Stimulated activated CD8-positive, alpha-beta memory T cell treated with anti-CD3 and anti-CD28 coated beads, Interleukin-12 subunit alpha, Interleukin-12 subunit beta, amount 100 ng/mL, for 24 hours (primary cell): ENCODE data around the gene PAM16.

Experiments
- DNase-seq: peaks from one replicate; pipeline ENCODE4 v3.0.0-alpha.2; 2020; ENCODE audit errors: extremely low read depth

The PAM16 gene

DNA sequence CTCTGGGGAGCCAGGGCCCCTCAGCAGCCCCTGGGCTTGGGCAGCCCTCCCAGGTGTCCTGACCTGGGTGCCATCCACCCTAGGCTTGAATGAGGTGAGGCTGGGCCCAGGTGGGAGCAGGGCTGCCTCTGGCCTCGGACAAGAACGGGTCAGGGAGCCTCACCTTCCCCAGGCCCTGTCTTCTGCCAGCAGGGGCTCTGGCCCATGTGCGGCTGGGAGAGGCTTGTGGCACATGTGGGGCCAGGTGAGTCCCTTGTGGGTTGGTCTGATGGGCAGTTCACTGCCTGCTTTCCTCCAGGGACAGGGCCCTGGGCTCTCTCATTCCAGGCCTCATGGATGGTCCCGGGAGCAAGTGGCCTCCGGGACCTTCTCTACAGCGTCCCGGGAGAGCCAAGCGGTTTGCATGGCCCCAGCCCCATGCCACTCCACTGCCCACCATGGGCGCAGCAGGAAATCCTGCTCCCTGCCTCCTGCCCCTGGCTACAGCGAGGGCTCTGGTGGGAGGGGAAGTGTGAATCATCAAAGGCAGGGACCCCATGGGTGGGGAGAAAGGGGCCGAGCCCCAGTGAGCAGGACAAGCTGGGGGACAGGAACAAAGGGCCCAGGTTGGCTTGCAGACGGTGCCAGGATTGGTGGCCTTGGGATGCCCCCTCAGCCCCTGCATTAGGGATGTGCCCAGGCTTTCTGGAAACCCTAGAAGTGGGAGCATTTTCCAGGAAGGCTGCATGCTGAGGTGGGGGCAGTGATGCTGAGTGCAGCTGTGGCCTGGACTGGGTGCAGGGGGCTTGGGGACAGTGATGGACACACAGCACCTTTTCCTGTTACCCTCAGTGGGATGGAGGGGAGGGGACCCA lies 32.7 kb upstream of the PAM16 start:
- no peak for DNase-seq

DNA sequence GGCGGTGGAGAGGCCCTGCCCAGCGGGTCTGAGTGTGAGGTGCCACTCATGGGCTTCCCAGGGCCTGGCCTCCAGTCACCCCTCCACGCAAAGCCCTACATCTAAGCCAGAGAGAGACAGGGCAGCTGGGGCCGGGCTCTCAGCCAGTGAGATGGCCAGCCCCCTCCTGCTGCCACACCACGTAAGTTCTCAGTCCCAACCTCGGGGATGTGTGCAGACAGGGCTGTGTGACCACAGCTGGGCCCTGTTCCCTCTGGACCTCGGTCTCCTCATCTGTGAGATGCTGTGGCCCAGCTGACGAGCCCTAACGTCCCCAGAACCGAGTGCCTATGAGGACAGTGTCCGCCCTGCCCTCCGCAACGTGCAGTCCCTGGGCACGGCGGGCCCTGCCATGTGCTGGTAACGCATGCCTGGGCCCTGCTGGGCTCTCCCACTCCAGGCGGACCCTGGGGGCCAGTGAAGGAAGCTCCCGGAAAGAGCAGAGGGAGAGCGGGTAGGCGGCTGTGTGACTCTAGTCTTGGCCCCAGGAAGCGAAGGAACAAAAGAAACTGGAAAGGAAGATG lies 31.8 kb upstream of the PAM16 start:
- DNase-seq, result no peak

- DNase-seq, result no peak
Measured at GRCh38 chr16:4381935-4382794, 31.0 kb upstream of the PAM16 start.

- no peak for DNase-seq
Measured at GRCh38 chr16:4381072-4381934, 30.2 kb upstream of the PAM16 start.

DNA sequence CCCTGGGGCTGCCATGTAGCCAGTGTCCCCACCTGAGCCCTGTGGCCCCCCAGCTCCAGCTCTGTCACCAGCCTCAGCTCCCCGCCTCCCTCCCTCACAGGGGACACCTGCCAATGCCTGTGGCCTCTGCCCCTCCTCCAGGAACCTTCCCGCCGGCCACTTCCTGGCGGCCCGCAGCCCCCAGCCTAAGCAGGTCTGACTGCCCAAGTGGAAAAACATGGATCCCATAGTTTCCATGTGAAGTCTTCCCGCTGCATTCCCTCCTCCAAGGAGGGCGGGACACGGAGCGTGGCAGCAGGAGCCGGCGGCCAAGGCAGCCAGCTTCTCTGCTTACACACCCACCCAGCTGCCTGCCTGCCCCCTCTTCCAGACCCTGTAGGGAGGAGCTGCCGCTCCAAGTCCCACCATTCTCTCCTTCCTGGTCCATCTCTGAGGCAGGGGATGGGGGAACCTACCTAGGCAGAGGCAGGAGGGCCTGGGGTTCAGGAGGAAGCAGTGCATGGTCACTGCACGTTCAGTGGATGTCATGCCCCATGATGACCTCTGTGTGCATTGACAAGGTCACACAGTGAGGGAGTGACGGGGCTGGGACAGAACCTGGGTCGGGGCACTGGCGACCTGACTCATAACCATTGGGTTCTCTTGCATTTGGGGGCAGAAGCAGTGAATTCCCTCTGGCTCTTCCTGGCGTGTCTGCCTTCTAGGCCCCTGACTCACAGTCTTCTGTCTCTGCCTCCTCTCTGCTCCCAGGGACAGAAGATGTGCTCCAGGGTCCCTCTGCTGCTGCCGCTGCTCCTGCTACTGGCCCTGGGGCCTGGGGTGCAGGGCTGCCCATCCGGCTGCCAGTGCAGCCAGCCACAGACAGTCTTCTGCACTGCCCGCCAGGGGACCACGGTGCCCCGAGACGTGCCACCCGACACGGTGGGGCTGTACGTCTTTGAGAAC lies 29.3 kb upstream of the PAM16 start:
- no peak for DNase-seq

DNA sequence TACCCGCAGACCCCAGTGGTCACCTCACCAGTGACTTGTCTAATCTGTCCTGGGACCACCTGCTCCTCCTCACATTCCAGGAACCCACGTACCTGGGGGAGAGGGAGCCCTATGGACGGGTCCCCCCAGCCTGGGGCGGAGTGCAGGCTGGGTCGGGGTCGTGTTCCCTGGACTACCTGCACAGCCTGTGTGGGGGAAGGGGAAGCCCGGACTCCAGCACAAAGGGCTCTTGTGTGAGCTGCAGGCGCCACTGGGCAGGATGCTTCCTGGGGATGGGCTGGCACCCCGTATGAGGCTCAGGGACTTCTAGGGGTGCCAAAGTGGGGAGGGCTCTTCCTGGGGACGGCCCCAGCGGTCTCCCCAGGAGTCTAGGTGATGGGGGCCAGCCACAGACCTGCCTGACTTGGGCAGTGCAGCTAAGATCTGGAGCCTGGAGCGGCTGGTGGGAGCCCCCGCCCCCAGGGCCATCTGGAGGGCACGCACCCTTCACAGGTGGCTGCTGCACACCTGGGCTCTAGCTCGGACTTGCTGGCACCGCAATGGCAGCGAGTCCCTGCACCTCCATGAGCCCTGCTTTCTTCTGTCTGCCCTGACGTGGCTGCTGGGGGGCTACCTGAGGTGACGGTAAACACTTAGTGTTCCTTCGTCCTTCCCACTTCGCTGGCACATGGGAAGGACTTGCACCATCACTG lies 28.0 kb upstream of the PAM16 start:
- DNase-seq, result no peak

DNA sequence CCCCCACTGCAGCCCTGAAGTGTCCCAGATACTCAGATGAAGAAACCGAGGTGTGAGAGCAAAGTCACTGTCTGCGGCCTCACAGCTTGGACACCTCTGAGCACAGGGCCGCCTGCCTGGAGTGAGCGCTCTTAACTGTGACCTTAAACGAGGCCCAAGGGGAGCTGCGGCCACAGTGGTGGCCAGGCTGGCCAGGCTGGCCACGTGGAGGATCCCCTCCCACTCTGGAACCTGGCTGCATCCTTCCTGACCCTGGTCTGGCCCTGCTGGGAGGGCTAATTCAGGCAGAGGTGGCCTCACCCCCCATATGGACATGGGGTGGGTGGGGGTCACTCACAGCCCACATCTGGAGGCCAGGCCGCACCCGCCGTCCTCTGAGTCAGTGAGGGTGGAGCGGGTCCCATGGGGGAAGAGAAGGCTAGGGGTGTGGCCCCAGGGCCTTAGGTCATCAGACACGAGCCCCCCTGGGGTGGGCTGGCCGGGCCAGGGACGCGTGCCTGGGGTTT lies 27.1 kb upstream of the PAM16 start:
- DNase-seq, result no peak

DNA sequence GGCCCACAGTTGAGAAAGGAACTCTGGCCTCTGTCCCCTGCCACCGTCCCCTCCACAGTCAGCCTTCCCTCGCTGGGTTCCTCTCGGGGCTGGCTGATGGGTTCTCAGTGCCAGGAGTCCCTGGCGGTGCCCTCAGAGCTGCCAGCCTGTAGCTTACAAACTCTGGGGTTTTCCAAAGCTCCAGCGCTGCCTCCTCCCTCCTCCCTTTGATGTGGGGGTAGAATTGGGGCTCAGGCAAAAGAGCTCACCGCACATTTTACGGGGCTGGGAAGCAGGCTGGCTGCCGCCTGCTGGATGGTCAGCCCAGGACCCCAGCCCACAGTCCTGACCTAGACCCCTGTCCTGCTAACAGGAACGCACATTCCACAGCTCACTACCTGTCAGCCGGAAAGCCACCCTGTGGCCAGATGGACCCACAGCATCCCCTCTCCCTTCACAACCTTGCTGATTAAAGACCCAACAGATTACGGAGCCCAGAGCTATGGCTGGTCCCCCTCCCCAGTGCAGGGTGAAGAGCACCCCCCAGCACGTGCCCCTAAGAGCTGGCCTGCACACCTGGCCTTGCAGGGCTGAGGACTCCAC lies 26.5 kb upstream of the PAM16 start:
- no peak for DNase-seq

DNA sequence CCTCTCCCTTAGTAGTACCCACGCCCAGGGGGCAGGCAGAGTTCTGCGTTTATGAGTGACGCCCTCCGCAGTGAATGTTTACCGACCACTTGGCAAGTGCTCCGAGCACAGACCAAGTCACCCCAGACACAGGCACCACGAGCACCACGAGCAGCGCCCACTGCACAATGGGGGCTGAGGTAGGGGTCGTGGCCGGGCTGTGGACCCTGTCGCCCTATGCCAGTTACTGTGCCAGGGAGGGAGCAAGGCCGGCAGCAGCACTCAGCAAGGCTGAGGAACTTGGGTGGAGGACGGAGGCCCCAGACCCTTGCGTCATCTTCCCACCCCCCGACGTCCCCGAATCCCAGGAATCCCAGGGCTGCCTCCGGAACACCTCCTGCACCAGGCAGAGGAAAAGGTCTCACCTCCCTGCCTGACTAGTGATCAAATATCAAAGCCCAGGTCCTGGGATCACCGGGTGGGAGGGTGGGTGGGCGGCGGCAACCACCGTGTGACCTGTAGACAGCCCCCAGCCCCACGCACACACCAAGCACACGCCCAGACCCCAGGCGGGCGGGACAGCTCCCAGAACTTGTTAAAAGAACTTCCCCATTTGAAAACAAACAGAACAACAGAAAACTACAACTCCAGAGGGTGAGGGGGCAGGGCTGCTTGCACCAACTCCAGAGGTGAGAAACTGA lies 25.9 kb upstream of the PAM16 start:
- DNase-seq, result no peak

DNA sequence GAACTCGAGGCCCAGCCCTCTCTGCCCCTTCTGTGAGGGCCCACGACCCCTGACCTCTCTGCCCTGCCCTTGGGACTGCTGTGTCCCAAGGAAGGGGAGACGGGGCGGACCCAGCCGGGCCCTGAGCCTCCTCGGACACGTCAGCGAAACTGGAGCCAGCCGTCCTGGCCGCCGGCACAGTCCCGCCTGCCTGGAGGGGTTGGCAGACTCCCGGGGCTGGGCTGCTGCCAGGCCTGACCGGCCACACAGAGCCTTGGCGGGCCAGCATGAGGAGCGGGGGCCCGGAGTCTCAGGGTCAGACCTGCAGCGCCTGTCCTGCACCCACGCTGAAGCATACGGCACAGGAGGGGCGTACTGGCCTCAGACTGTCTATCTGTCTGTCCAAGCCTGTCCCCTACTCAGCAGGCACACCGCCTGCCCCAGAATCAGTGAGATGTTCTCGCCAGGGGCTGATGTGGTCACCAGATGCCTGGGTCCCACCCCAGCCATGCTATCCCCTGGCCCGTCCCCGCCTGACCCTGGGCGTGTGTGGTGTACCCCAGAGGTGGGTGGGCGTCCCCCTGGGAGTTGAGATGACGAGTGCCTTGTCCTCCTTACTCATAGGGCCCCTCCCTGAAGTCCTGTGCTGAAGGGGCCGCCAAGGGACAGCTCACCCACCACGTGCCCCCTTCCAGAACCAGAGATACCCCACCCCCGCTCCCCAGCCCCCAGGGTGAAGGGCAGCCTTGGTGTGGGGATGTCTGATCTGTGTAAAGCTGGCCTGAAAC lies 25.2 kb upstream of the PAM16 start:
- no peak for DNase-seq

DNA sequence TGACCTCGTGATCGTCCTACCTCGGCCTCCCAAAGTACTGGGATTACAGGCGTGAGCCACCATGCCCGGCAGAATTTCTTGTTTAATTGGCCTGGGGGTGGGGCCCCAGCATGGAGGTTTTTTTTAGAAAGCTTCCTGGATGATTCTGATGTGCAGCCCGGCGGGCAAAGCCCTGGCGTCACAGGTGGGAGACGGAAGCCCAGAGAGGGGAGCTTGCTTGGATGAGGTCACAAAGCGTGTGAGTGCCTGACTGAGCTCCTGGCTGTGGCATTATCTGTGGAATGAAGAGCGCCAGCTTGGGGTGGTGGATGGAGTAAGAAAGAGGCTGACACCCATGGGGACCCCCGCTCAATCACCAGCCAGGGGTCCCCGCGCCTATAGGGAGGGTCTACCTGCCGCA lies 24.6 kb upstream of the PAM16 start:
- no peak for DNase-seq

DNA sequence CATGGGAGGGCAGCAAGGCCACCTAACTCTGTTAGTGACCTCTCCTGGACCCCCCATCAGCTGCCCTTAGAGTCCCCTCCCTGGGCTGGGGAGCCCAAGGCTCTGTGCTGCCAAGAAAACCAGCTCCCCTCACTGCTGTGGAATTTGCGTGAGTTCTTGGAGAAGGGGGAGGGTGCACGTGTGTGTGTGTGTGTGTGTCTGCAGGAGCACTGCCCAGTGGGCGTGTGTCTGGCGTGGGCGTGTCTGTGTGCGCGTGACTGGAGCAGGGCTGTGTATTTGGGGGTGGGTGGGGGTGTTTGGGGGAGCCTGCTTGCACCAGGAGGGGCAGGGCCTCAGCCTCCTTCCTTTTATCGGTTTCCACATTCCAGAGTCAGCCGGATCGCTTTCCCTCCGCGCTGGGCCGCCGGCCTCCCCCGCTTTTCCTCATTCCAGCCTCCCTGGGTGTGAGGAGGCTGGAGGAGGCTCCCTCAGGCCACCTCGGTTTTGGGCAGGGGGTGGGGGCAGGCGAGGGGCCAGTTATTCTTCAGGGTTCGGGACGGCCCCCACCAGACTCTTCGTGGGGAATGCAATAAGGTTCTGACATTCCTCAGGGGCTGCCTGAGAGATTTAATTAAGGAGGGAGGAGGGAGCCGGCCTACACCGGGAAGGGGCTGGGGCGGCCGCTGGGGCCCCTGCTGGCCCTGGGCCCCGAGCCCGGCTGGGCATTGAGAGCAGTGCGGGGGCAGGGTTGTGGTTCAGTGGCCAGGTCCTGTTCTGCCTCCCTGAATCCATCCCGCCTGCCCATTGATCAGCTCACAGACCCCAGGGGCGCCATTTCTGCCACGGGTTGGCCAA lies 23.0 kb upstream of the PAM16 start:
- no peak for DNase-seq

DNA sequence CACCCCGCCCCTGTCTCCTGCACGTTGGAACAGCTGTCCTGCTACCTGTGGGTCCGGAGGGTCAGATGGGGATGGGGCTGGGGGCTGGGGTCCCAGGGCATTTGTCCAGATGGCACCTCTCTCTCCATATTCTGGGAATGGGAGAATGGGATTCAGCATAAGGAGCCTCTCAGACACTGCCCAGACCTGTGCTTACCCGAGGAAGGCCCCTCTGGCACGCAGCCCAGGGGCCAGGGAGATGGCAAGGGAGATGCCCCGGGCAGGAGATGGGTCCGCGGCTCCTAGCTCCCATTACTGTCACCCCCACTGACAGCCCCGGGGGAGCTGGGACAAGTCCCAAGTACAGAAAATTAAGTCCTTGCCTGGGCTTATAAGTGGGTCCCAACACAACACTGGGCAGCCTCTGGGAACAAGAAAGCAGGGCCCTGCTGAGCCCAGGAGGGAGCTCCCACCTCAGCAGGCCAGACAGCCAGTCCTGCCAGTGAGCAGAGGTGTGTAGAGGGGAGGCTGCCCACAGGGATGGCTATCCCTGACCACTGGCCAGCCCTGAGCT lies 22.3 kb upstream of the PAM16 start:
- no peak for DNase-seq

DNA sequence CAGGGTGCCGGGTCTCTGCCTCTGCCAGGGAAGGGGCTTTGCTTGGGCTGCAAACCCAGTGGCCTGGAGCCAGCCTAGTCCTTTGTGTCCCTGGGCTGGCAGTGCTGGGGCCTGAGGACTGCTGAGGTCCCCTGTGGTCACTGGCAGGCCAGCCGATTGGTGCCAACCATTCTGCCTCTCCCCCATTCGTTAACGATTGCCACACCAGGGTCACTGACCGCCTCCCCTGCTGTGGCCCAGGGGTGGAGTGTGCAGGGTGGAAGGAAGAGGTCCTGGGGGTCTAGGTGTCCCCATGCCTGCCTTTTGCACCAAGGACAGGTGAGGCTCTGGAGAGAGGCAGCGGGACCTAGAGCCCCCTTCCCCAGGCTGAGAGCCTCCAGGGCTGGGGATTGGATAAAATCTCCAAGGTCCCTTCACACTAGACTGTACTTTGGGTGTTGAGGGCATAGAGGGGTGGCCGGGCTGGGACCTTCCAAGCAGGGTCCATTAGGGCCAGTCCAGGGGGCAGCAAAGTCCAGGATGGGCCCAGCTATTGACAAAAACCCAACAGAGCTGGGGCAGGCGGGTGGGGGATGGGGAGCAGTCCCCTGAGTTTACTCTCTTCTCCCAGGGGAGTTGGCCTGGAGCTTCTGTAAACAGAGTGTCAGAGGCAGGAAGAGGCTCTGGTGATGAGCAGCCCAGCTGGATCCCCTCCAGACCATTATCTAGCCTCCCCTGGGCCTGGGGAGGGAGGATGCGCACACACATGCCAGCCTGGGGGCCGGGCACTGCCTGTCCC lies 21.6 kb upstream of the PAM16 start:
- no peak for DNase-seq

DNA sequence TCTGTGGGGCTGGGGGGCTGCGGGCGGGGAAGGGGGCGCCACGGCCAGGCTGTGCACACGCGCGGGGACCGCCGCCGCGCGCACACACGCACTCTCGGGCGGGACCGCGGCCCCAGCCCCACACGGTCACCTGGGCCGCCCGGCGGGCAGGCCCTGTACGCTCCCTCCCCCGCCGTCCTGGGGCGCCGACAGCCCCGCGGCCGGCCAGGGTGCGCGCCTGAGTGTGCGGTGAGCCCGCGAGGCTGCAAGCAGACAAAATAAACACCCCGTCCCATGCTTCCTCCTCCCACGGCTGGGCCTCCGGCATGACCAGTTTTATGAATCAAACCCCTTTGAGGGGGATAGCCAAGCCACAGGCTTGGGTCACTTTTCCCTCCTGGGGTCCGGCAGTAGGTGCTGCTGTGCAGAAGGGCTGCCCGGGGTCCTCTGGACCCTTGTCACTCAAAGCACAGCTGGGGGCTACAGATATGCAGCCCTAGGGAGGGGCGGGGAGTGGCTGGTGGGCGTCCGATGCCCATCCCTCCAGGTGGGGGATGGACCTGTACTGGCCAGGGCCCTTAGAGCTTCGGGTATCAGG lies 21.0 kb upstream of the PAM16 start:
- no peak for DNase-seq
